ENCODE results near the gene NFX1. TPM values are rescaled to one million over a fixed set of nuclear protein-coding genes. Genes with fewer than 3 reads are reported as not detected.

NFX1 gene
- polyA plus RNA-seq, 1 donor (not counting 4 experiments of a cell fraction or from before 2014, with no cell fraction given) = 28.1 TPM

- H3K27ac ChIP-seq (ENCODE audit: control insufficient read depth, insufficient read depth, low read length) = peak overlapping the region; percentile 29
Observed at GRCh38 chr9:33418090-33418489, 127.8 kb downstream of the NFX1 start.

DNA sequence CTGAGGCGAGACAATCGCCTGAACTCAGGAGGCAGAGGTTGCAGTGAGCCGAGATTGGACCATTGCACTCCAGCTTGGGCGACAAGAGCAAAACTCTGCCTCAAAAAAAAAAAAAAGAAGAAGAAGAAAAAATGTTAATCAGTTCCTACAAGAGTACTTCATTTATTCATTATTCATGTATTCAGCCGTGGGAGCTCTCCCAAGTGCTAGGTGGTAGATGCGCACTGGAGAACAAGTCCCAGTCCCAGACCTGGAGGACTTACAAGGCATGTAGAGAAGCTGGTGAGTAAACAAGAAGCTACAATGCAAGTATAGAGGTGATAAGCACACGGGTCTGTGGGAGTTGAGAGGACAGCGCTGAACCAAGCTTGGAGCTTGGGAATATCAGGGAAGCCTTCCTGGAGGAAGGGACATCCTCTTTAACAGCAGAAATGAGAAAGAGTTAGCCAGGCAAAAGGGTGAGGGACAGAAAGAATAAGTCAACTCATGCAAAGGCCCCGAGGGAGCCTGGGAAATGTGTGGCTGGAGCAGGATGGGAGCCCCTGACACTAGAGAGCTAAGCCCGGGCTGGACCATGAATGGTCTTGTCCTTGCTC lies 129.5 kb downstream of the NFX1 start:
- Histone ChIP-seq H4K20me1 (ENCODE audit: control insufficient read depth, extremely low read depth, insufficient read depth, low read length) (no peaks in the 10 kb centered on the region), H3K4me2 (ENCODE audit: control insufficient read depth, extremely low read depth, insufficient read depth, low read depth, low read length) (no peak overlapping the region), H3K4me3 (ENCODE audit: control insufficient read depth in 2 of 3, extremely low read depth in 1 of 3, insufficient read depth in 2 of 3, low read depth in 1 of 3, low read length in 3 of 3) (no peak overlapping the region), H3K9me3 (ENCODE audit: control insufficient read depth, low read depth, low read length) (no peaks in the 10 kb centered on the region), H3K4me1 (ENCODE audit: control insufficient read depth, extremely low read depth, insufficient read depth, low read length) (peaks cover 38% of the 10 kb centered on the region), H2AFZ (ENCODE audit: control insufficient read depth, low read length) (no peak overlapping the region), H3K27me3 (ENCODE audit: control insufficient read depth, extremely low read depth, insufficient read depth, low read length) (no peaks in the 10 kb centered on the region), H3K27ac (ENCODE audit: control insufficient read depth, insufficient read depth, low read length) (no peak overlapping the region), H3K36me3 (ENCODE audit: control insufficient read depth in 2 of 2, extremely low read depth in 1 of 2, insufficient read depth in 2 of 2, low read length in 2 of 2) (no peaks in the 10 kb centered on the region), H3K9me1 (ENCODE audit: control insufficient read depth, extremely low read depth, insufficient read depth, low read length) (no peaks in the 10 kb centered on the region), H3K79me2 (ENCODE audit: control insufficient read depth, insufficient read depth, low read length) (no peaks in the 10 kb centered on the region), H3K9ac (ENCODE audit: control insufficient read depth, extremely low read depth, insufficient read depth, low read length) (no peak overlapping the region)
- dilution Hi-C loops (cut with MboI; ENCODE audit: extremely low pct_ligation_motif_present, low sequenced_read_pairs) = no loop called here
- no peak for TF ChIP-seq EZH2 (IDR thresholded peaks at IDR 0.05; ENCODE audit: low read length)
- TF ChIP-seq, protein P1, sequence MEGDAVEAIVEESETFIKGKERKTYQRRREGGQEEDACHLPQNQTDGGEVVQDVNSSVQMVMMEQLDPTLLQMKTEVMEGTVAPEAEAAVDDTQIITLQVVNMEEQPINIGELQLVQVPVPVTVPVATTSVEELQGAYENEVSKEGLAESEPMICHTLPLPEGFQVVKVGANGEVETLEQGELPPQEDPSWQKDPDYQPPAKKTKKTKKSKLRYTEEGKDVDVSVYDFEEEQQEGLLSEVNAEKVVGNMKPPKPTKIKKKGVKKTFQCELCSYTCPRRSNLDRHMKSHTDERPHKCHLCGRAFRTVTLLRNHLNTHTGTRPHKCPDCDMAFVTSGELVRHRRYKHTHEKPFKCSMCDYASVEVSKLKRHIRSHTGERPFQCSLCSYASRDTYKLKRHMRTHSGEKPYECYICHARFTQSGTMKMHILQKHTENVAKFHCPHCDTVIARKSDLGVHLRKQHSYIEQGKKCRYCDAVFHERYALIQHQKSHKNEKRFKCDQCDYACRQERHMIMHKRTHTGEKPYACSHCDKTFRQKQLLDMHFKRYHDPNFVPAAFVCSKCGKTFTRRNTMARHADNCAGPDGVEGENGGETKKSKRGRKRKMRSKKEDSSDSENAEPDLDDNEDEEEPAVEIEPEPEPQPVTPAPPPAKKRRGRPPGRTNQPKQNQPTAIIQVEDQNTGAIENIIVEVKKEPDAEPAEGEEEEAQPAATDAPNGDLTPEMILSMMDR (optimal IDR thresholded peaks at IDR 0.05 in 1 of 3, IDR thresholded peaks at IDR 0.05 in 1 of 3, conservative IDR thresholded peaks at IDR 0.05 in 1 of 3; ENCODE audit: extremely low read depth in 1 of 3, insufficient read depth in 2 of 3, low read length in 3 of 3) = no peak
- DNase-seq (ENCODE audit: low read depth, low spot score) (no peak), FAIRE-seq (no peak)

More at GRCh38 chr9:33418090-33418489, 127.8 kb downstream of the NFX1 start:
- FAIRE-seq = peak; percentile 80
- H3K27me3 ChIP-seq (ENCODE audit: control insufficient read depth, extremely low read depth, insufficient read depth, low read length) = no peaks in the 10 kb centered on the region
- no peaks in the 10 kb centered on the region for H3K9me3 ChIP-seq (ENCODE audit: control insufficient read depth, low read depth, low read length)
- peak; percentile 90 for DNase-seq (ENCODE audit: low read depth, low spot score)
- H3K79me2 ChIP-seq (ENCODE audit: control insufficient read depth, insufficient read depth, low read length) = no peaks in the 10 kb centered on the region
- H4K20me1 ChIP-seq (ENCODE audit: control insufficient read depth, extremely low read depth, insufficient read depth, low read length) = no peaks in the 10 kb centered on the region
- H3K36me3 ChIP-seq (ENCODE audit: control insufficient read depth in 2 of 2, extremely low read depth in 1 of 2, insufficient read depth in 2 of 2, low read length in 2 of 2) = no peaks in the 10 kb centered on the region
- H3K4me2 ChIP-seq (ENCODE audit: control insufficient read depth, extremely low read depth, insufficient read depth, low read depth, low read length) = peak overlapping the region; percentile 51
- dilution Hi-C loops (cut with MboI; ENCODE audit: extremely low pct_ligation_motif_present, low sequenced_read_pairs) = no loop called here
- H2AFZ ChIP-seq (ENCODE audit: control insufficient read depth, low read length) = peak overlapping the region; percentile 5
- no peak overlapping the region for H3K9ac ChIP-seq (ENCODE audit: control insufficient read depth, extremely low read depth, insufficient read depth, low read length)
- peaks cover 45% of the 10 kb centered on the region for H3K4me1 ChIP-seq (ENCODE audit: control insufficient read depth, extremely low read depth, insufficient read depth, low read length)
- no peaks in the 10 kb centered on the region for H3K9me1 ChIP-seq (ENCODE audit: control insufficient read depth, extremely low read depth, insufficient read depth, low read length)
- H3K4me3 ChIP-seq (ENCODE audit: control insufficient read depth in 2 of 3, extremely low read depth in 1 of 3, insufficient read depth in 2 of 3, low read depth in 1 of 3, low read length in 3 of 3) = no peak overlapping the region
- TF ChIP-seq, protein P1 (optimal IDR thresholded peaks at IDR 0.05 in 1 of 3, IDR thresholded peaks at IDR 0.05 in 1 of 3, conservative IDR thresholded peaks at IDR 0.05 in 1 of 3; ENCODE audit: extremely low read depth in 1 of 3, insufficient read depth in 2 of 3, low read length in 3 of 3) = no peak
- no peak for TF ChIP-seq EZH2 (IDR thresholded peaks at IDR 0.05; ENCODE audit: low read length)

Small RNA genes lying within 50 kb of the gene (small RNA-seq; reads per million reads assigned to genes)
- 0 reads per million in 3 experiments for gene RF00019 (ENCODE audit: insufficient read length in 3 of 3, low read depth in 3 of 3, low replicate concordance in 1 of 3)

Other genes with a start within 250 kb of the NFX1 start
- gene SMU1, start 213.8 kb upstream of the NFX1 start, polyA plus RNA-seq = 15.3 to 20.3 TPM (median 16.1 TPM) in 3 replicates
- gene B4GALT1, start 123.2 kb upstream of the NFX1 start, polyA plus RNA-seq = 54.3 to 82.9 TPM (median 55.1 TPM) in 3 replicates
- gene SPINK4, start 50.3 kb upstream of the NFX1 start, polyA plus RNA-seq = 0.85 TPM in 1 of 3 replicates, not detected in the others
- gene BAG1, start 25.8 kb upstream of the NFX1 start, polyA plus RNA-seq = 22.4 to 30.1 TPM (median 25.1 TPM) in 3 replicates
- gene CHMP5, start 25.5 kb upstream of the NFX1 start, polyA plus RNA-seq = 80.0 to 132 TPM (median 82.7 TPM) in 3 replicates
- not detected in 3 replicates for gene AQP7, start 112.1 kb downstream of the NFX1 start, polyA plus RNA-seq
- gene AQP3, start 157.1 kb downstream of the NFX1 start, polyA plus RNA-seq = 139 to 239 TPM (median 215 TPM) in 3 replicates
- 51.8 to 93.3 TPM (median 63.6 TPM) in 3 replicates for gene NOL6, start 183.4 kb downstream of the NFX1 start, polyA plus RNA-seq
- 1.1 to 16.9 TPM (median 2.9 TPM) in 3 replicates for gene ANKRD18B, start 233.7 kb downstream of the NFX1 start, polyA plus RNA-seq

Data from keratinocyte (primary cell).